Neural crest cell (in vitro differentiated cells): Measurements from ENCODE around the gene GRIK3. TPM values are rescaled to one million over a fixed set of nuclear protein-coding genes. Genes with fewer than 3 reads are reported as not detected.

ENCODE experiments used
- DNase-seq: peaks from one replicate; pipeline ENCODE4 v3.0.0; 2021; ENCODE audit warnings: low read depth, mixed read lengths, low spot score
- H3K27ac Mint-ChIP-seq: one replicate; pipeline ENCODE4 v1.8.0; 2021; ENCODE audit warnings: mild to moderate bottlenecking, mixed read lengths; ENCODE audit not compliant: unreplicated experiment
- H3K27me3 Mint-ChIP-seq: 2 replicates; pipeline ENCODE4 v1.8.0; 2021; ENCODE audit warnings: low read depth, mild to moderate bottlenecking, mixed read lengths
- H3K36me3 Mint-ChIP-seq: 2 replicates; pipeline ENCODE4 v1.8.0; 2021; ENCODE audit warnings: low read depth, mild to moderate bottlenecking, mixed read lengths
- H3K4me1 Mint-ChIP-seq: 2 replicates; pipeline ENCODE4 v1.8.0; 2021; ENCODE audit warnings: mixed read lengths
- H3K4me3 Mint-ChIP-seq: one replicate; pipeline ENCODE4 v1.8.0; 2021; ENCODE audit warnings: mild to moderate bottlenecking, mixed read lengths
- H3K9me3 Mint-ChIP-seq: 2 replicates; pipeline ENCODE4 v1.8.0; 2021; ENCODE audit warnings: mixed read lengths
- total RNA-seq: library from RNA; stranded (reverse); gene quantifications from 2 replicates; pipeline ENCODE4 v1.2.1, GENCODE V29; 2021
- TF ChIP-seq, protein P1 (sequence below): fragments of 200-600 bp; sonication (generic); conservative IDR thresholded peaks from 2 replicates; pipeline ENCODE4 v1.5.0; 2021; ENCODE audit warnings: antibody characterized with exemption, mild to moderate bottlenecking

Gene GRIK3
- total RNA-seq, 1 donor from 2014 or later: 2.4 TPM

DNA sequence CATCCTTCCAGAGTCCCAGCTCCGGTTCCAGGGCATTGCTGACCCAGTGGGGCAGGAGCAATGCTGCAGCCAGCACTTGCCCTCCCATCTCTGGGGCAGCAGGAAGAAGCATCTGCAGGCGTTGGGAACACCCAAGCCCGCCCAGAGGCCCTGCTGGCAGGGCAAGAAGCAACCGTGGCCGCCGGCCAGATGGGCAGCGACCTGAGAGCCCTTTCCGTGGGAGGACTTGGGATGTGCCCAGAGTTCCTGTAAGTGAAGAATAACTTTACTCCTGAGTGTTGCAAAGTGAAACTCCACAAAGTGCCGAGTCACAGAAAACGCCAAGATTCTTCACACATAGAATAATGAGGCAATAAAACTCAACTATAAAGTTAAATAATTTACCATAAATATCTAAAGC is 46.0 kb downstream of the GRIK3 start:
- H3K36me3 Mint-ChIP-seq: no peaks in the 10 kb centered on the region
- H3K27ac Mint-ChIP-seq: no peak overlapping the region
- TF ChIP-seq, protein P1, sequence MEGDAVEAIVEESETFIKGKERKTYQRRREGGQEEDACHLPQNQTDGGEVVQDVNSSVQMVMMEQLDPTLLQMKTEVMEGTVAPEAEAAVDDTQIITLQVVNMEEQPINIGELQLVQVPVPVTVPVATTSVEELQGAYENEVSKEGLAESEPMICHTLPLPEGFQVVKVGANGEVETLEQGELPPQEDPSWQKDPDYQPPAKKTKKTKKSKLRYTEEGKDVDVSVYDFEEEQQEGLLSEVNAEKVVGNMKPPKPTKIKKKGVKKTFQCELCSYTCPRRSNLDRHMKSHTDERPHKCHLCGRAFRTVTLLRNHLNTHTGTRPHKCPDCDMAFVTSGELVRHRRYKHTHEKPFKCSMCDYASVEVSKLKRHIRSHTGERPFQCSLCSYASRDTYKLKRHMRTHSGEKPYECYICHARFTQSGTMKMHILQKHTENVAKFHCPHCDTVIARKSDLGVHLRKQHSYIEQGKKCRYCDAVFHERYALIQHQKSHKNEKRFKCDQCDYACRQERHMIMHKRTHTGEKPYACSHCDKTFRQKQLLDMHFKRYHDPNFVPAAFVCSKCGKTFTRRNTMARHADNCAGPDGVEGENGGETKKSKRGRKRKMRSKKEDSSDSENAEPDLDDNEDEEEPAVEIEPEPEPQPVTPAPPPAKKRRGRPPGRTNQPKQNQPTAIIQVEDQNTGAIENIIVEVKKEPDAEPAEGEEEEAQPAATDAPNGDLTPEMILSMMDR: no peak
- DNase-seq: no peak
- no peak overlapping the region for H3K4me3 Mint-ChIP-seq
- H3K9me3 Mint-ChIP-seq: no peaks in the 10 kb centered on the region
- no peaks in the 10 kb centered on the region for H3K27me3 Mint-ChIP-seq
- peaks cover 40% of the 10 kb centered on the region for H3K4me1 Mint-ChIP-seq

DNA sequence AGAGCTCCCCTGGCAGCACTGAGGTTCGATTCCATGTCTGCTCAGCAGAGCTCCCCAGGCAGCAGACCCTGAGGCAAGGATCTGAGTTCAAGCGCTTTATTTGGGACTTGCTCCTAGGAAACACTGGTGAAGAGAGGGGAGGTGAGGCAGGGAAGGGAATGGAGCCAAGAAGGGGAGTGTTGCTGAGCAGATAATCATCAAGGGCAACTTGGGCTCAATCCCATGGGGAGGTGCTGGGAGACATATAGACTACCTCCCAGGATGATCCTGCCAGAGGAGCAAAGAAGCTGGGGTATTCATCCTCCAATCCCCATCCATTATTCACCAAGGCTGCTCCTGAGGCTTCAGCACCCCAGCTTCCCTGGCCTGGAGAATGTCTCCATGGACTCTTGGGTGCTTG is 47.0 kb downstream of the GRIK3 start:
- DNase-seq: no peak
- Mint-ChIP-seq H3K27ac (peak overlapping the region; percentile 57), H3K27me3 (peaks cover 3% of the 10 kb centered on the region), H3K9me3 (no peaks in the 10 kb centered on the region), H3K36me3 (no peaks in the 10 kb centered on the region), H3K4me3 (no peak overlapping the region), H3K4me1 (peaks cover 51% of the 10 kb centered on the region)
- TF ChIP-seq, protein P1: no peak

DNA sequence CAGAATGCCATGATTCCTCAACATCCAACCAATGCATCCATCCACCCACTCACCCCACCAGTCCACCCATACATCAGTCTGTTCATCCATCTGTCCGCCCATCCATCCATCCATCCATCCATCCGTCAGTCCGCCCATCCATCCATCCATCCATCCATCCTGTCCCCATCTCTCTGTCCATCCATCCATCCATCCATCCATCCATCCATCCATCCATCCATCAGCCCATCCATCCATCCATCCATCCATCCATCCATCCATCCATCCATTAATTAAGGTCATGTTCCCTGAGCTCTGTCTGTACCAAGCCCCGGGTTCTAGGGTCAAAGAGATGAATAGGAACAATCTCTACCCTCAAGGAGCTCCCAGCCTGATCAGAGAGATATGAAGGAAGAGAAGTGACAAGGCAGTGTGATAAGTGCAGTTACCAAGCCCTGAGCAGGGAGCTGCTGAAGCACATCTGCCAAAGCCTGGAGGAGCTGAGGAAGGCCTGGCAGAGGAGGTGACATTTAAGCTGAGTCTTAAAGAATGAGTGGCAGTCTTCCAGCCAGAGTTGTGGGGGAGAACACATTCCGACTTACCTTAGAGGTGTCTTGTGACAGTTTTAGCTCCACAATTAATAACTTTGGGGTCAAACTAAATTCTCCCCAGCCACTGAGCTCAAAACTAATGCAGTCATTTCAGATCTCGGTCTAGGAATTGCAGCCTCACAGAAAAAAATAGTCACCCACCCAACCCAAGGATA is 47.9 kb downstream of the GRIK3 start:
- H3K9me3 Mint-ChIP-seq: no peaks in the 10 kb centered on the region
- peaks cover 3% of the 10 kb centered on the region for H3K27me3 Mint-ChIP-seq
- TF ChIP-seq, protein P1: no peak
- no peak for DNase-seq
- H3K4me3 Mint-ChIP-seq: no peak overlapping the region
- peaks cover 51% of the 10 kb centered on the region for H3K4me1 Mint-ChIP-seq
- H3K36me3 Mint-ChIP-seq: no peaks in the 10 kb centered on the region
- H3K27ac Mint-ChIP-seq: no peak overlapping the region

DNA sequence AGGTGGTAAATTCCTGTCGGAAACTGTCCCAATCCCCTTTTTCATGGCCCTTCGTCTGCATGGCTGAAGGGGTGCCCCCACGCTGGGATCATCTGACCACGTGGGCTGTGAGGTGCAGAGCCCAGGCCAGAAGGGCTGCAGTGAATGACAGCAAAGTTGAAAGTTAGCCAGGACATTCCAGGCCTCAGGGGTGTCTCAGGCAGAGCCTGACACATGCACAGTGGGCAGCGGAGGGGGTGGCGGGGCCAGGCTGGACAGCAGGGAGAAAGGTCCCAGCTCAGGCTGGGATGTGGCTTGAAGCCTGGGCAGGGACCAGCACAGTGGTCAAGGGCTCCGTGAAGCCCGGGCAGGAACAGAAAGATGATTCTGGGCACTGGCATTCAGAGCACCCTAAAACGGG is 49.6 kb downstream of the GRIK3 start:
- DNase-seq: no peak
- TF ChIP-seq, protein P1: no peak
- Mint-ChIP-seq H3K4me1 (peaks cover 43% of the 10 kb centered on the region), H3K27me3 (peaks cover 11% of the 10 kb centered on the region), H3K4me3 (no peak overlapping the region), H3K27ac (no peak overlapping the region), H3K9me3 (no peaks in the 10 kb centered on the region), H3K36me3 (no peaks in the 10 kb centered on the region)

DNA sequence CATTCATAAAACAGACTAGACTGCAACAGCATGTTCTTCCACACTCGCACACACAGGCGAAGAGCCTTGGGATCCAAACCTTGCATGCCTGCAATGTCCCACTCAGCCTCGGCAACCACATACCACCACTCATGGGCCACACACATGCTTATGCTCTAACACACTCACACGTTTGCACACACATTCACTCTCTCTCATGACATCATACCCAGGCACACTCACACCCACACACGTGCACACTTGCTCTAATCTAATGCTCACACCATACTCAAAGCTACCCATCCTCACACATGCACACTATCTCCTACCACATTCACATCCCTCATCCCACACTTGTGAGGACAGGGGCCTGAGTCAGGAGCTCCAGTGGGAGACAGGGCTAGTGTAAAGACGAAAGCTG is 50.3 kb downstream of the GRIK3 start:
- Mint-ChIP-seq H3K4me1 (peaks cover 37% of the 10 kb centered on the region), H3K4me3 (no peak overlapping the region), H3K27me3 (peaks cover 18% of the 10 kb centered on the region), H3K9me3 (no peaks in the 10 kb centered on the region), H3K36me3 (no peaks in the 10 kb centered on the region), H3K27ac (no peak overlapping the region)
- TF ChIP-seq, protein P1: no peak
- no peak for DNase-seq
